ENCODE data around the gene NRCAM.
A peak's percentile ranks its signal among the peaks of the same experiment; 100 is the strongest.
"Not testable (repeated sequence)": the region's sequence is repeated elsewhere in the genome, so short reads cannot be mapped to it uniquely, and the experiment has no call there.

The NRCAM gene

DNA sequence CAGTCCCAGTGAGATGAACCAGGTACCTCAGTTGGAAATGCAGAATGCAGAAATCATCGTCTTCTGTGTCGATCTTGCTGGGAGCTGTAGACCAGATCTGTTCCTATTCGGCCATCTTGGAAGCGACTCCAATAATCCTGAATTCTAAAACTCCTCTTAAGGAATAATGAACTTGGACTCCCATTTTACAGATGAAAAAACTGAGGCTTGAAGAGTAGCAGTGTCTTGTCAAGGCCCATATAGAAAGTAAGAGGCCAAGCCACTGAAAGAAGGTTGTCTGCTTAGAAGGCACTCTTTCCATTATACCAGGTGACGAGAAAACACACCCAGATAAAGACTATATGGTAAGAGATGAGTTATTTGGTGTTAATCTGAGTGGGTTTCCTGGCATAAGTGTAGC is 177.5 kb downstream of the NRCAM start:
- no peak for DNase-seq (ENCODE audit: low spot score)

GRCh38 chr7:108278281-108278680 is 178.0 kb downstream of the NRCAM start:
- no peak for DNase-seq (ENCODE audit: low spot score)

DNA sequence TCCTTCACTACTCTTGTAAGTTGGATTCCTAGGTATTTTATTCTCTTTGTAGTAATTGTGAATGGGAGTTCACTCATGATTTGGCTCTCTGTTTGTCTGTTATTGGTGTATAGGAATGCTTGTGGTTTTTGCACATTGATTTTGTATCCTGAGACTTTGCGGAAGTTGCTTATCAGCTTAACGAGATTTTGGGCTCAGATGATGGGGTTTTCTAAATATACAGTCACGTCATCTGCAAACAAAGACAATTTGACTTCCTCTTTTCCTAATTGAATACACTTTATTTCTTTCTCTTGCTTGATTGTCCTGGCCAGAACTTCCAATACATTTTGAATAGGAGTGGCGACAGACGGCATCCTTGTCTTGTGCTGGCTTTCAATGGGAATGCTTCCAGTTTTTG is 181.8 kb downstream of the NRCAM start:
- DNase-seq (ENCODE audit: low spot score), result not testable (repeated sequence)

DNA sequence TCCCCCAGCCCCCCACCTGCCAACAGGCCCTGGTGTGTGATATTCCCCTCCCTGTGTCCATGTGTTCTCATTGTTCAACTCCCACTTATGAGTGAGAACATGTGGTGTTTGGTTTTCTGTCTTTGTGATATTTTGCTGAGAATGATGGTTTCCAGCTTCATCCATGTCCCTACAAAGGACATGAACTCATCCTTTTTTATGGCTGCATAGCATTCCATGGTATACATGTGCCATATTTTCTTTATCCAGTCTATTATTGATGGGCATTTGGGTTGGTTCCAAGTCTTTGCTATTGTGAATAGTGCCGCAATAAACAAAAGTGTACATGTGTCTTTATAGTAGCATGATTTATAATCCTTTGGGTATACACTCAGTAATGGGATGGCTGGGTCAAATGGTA is 183.3 kb downstream of the NRCAM start:
- DNase-seq (ENCODE audit: low spot score), result not testable (repeated sequence)

GRCh38 chr7:108270385-108271015 is 185.7 kb downstream of the NRCAM start:
- DNase-seq (ENCODE audit: low spot score), result no peak

- DNase-seq (ENCODE audit: low spot score), result no peak
Observed at GRCh38 chr7:108268200-108268820, 187.9 kb downstream of the NRCAM start.

- no peak for DNase-seq (ENCODE audit: low spot score)
Observed at GRCh38 chr7:108267615-108268014, 188.6 kb downstream of the NRCAM start.

DNA sequence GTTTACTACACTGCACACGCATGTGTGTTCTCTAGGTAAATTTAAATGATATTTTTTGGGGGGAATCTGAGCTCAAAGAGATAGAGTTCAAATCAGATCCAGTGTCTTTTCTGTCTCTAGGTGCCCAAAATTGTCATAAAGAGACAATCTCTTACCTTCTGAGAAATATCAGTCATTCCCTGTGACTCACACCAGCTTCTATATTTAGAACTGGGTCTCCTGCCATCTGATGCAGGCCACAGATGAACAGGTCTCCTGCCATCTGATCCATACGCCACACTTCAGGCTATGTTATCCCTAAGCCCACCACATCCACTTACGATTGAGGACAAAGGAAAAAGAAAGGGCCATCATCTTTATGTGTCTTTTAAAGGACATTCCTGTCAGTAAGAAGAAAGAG is 189.7 kb downstream of the NRCAM start:
- no peak for DNase-seq (ENCODE audit: low spot score)

GRCh38 chr7:108266035-108266434 is 190.2 kb downstream of the NRCAM start:
- no peak for DNase-seq (ENCODE audit: low spot score)

- DNase-seq (ENCODE audit: low spot score), result no peak
Observed at GRCh38 chr7:108265007-108265406, 191.2 kb downstream of the NRCAM start.

DNA sequence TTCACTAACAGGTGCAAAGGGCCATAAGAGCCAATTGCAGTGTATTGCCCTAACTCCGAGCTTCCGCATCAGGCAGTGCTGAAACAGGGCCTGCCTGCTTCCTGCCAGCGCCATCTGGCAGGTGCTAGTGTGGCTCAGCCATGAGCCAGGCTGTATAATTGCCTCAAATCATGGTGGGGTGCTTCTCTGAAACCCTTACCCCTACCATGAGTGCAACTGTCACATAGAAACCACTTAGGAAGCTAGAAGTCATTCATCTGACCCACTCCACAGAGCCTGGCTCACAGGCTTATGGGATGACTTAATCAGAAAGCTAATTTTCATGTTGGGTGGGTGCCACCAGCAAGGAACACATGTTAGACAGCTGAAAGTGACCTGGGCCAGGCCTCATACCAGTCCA is 192.8 kb downstream of the NRCAM start:
- DNase-seq (ENCODE audit: low spot score), result no peak

- DNase-seq (ENCODE audit: low spot score), result no peak
Observed at GRCh38 chr7:108261560-108262255, 194.5 kb downstream of the NRCAM start.

DNA sequence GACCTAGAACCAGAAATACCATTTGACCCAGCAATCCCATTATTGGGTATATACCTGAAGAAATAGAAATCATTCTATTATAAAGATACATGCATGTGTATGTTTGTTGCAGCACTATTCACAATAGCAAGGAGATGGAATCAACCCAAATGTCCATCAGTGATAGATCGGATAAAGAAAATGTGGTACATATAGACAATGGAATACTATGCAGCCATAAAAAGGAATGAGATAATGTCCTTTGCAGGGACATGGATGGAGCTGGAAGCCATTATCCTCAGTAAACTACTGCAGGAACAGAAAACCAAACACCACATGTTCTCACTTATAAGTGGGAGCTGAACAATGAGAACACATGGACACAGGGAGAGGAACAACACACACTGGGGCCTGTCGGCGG is 196.8 kb downstream of the NRCAM start:
- DNase-seq (ENCODE audit: low spot score), result not testable (repeated sequence)

- DNase-seq (ENCODE audit: low spot score), result no peak
Observed at GRCh38 chr7:108257954-108258353, 198.3 kb downstream of the NRCAM start.

DNA sequence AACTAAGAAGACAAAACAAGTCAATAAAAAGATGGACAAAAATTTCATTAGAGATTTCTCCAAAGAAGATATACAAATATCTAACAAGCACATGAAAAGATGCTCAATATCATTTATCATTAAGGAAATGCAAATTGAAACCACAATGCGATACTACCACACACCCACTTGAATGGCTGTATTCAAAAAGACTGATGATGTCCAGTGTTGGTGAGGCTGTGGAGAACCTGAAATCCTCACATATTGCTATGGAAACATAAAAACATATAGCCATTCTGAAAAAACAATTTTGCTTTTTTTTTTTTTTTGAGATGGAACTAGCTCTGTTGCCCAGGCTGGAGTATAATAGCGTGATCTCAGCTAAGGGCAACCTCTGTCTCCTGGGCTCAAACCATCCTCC is 202.0 kb downstream of the NRCAM start:
- DNase-seq (ENCODE audit: low spot score), result no peak

DNA sequence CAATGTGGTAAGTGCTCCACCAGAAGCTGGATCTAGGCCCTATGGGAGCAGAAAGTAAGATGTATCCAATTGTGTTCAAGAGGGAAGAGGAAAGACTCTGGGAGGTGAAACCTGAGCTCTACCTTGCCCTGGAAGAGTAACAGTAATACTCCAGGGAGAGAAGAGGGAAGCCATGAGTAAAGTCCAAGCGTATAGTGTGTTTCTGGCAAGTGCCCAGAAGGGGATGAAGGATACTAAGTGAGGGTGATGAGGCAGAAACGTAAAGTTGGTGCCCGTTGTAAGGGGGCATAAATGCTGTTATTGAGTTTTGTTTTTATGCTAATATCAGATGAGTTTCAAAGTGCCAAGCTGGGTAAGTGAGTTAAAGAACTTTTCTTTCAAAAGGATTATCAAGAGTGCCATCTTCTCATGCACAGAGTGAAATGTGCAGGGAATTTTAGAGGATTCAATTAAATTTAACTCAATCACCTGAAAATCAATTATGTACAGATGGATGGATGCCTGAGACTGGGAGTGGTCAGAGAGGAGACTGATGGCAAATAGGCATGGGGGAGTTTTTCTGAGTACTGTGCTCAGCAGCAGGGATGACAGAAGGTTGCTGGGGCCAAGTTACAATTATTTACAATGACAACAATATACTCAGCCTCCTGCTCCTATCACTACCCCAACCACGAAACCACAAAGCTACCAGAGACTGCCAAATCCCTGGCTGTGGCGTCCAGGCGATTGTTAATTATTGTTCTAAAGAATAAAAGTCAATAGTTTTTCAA is 202.8 kb downstream of the NRCAM start:
- DNase-seq (ENCODE audit: low spot score), result peak; percentile 35

DNA sequence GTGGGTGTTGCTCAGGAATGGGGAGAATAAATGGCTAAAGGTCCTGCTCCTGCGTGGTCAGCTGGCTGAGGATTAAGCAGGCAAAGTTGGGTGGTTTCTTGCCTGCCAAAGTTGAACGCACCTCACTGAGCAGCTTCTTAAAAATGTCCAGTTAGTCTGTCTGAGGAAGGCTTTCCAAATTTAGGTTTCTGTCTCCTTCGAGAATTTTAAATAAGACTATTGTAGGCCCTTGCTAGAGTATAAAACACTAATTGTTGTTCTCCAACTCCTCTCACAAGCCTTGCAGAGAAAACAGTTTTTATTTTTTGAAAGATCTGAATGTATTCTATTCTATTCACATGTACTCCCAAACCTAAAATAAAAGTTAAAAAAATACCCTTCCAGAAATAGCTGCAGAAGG is 204.1 kb downstream of the NRCAM start:
- no peak for DNase-seq (ENCODE audit: low spot score)

DNA sequence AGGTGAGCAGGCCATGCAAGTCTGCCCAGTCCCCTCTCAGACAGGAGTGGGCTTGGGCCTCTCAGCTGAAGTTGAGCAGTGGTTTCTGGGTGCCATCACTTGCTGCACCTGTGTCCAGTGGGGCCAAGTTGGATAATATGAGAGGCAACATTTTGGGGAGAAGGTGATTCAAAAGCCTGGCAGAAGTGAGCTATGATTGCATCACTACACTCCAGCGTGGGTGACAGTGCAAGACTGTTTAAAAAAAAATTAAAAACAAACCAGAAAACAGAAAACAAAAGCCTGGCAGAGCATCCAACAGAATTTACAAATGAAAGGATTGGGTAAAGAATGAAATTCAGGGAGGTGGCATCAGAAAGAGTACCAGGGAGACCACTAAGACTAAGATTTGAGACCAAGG is 204.5 kb downstream of the NRCAM start:
- no peak for DNase-seq (ENCODE audit: low spot score)

DNA sequence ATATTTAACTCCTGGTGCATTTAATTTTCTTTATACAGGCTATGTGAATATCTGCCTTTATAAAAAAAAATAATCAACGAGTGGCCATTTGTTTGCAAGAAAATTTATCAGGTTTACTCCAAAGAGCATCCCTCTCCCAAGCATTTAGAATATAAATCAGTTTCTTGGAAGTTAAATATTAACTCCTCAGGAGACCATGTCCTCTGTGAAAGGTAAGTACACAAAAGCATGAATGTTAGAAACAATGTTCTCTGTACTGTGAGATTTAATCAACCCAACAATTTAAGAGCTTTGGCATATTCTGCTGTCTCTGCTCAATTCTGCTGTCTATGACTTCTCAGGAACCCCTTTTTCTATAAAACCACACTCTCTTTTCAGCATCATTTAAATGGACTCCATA is 206.8 kb downstream of the NRCAM start:
- DNase-seq (ENCODE audit: low spot score), result no peak

- DNase-seq (ENCODE audit: low spot score), result no peak
Observed at GRCh38 chr7:108248821-108249220, 207.4 kb downstream of the NRCAM start.

DNA sequence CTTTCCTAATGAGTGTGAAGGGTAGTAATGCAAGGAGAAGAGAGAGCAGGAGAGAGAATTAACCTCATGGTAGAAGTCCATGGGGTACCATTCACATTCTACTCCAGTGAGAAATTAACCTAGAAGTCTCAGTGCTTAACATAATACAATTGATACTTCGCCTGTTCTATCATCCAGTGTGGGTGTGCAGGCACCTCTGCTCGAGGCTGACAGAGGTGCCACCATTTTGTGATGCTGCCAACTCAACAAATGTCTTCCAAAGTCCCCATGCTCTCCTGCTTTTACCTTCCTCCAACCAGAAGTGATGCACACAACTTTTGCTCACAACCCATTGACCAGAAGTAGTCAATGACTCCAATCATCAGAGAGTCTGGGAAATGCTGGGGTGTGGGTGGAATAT is 207.8 kb downstream of the NRCAM start:
- DNase-seq (ENCODE audit: low spot score), result no peak

DNA sequence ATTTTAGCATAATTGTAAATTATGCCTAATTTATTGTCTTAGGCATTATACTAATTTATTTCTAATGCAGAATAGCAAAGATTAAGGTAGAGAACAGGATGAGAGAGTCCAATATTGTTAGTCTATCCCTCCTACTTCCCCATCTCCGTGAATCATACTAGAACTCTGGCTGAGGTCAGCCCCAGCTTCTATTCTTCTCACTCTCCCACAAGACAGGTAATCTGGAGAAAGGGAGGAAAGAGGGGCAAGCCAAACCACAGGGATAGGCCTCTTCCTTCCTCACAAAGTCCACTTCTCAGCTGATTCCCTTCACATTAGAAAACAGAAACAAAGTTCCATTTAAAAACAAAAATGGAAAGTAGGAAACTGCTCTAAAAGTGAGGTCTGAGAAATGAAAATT is 208.6 kb downstream of the NRCAM start:
- no peak for DNase-seq (ENCODE audit: low spot score)
